HG03575 (cell line): ENCODE results near the gene MBD6.

Experiments
- ATAC-seq: cut with Tn5 transposase; IDR thresholded peaks from one replicate; pipeline ENCODE4 v1.9.1; 2021; ENCODE audit not compliant: unreplicated experiment, insufficient number of reproducible peaks, low FRiP score; ENCODE audit errors: extremely low read depth

MBD6 gene

DNA sequence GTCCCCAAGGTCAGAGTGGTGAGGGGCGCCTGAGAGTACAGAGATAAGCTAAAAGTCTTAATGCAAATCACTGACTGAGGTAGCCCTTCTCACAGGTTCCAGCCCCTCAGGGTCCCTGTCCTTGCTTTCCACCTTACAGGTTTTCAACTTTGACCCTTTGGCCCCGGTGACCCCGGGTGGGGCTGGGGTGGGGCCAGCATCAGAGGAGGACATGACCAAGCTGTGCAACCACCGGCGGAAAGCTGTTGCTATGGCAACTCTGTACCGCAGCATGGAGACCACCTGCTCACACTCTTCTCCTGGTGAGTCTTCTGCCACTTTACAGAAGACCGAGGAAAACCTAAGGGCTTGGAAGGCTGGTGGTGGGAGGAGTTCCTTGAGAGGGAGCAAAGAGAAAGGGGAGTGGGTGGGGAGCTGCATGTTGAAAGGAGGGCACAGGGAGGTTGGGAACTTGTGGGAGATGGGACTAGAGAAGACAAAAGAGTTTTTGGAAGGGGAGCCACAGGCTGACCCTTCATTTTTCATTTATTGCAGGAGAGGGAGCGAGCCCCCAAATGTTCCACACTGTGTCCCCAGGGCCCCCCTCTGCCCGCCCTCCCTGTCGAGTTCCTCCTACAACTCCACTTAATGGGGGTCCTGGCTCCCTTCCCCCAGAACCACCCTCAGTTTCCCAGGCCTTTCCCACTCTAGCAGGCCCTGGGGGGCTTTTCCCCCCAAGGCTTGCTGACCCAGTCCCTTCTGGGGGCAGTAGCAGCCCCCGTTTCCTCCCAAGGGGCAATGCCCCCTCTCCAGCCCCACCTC, 2.4 kb downstream of the MBD6 start:
- no peak for ATAC-seq

DNA sequence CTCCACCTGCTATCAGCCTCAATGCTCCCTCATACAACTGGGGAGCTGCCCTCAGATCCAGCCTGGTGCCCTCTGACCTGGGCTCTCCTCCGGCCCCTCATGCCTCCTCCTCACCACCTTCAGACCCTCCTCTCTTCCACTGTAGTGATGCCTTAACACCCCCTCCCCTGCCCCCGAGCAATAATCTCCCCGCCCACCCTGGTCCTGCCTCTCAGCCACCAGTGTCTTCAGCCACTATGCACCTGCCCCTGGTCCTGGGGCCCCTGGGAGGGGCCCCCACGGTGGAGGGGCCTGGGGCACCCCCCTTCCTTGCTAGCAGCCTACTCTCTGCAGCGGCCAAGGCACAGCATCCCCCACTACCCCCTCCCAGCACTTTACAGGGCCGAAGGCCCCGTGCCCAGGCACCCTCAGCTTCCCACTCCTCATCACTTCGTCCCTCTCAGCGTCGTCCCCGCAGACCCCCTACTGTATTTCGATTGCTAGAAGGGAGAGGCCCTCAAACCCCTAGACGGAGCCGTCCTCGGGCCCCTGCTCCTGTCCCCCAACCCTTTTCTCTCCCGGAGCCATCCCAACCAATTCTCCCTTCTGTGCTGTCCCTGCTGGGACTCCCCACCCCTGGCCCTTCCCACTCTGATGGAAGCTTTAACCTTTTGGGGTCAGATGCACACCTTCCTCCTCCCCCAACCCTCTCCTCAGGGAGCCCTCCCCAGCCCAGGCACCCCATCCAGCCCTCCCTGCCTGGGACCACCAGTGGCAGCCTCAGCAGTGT, 3.2 kb downstream of the MBD6 start:
- no peak for ATAC-seq

DNA sequence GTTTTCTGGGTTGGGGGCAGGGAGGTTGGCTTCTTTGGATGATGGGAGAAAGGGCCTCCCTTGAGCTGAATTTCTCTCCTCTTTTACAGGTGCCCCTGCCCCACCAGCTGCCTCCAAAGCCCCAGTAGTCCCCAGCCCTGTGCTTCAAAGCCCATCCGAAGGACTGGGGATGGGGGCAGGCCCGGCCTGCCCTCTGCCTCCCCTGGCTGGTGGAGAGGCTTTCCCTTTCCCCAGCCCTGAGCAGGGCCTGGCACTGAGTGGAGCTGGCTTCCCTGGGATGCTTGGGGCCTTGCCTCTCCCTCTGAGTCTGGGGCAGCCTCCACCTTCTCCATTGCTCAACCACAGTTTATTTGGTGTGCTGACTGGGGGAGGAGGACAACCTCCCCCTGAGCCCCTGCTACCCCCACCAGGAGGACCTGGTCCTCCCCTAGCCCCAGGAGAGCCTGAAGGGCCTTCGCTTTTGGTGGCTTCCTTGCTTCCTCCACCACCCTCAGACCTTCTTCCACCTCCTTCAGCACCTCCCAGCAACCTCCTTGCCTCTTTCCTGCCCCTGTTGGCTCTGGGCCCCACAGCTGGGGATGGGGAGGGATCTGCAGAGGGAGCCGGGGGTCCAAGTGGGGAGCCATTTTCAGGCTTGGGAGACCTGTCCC, 4.0 kb downstream of the MBD6 start:
- ATAC-seq = no peak

DNA sequence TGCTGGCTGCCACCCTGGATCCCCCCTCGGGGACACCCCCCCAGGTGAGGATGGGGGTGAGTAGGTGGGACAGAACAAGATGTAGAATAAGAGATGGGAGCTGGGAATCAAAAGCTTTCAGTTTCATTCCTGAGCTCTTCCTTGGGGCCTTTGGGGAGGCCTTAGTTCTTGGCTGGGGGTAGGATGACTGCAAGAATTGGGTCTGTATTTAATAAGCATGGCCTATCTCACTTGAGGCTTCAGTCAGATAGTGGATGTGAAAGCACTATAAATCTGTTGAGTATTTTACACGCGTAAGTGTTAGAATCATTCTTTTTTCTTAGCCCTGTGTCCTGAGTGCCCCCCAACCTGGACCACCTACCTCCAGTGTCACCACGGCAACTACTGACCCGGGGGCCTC, 4.6 kb downstream of the MBD6 start:
- no peak for ATAC-seq

DNA sequence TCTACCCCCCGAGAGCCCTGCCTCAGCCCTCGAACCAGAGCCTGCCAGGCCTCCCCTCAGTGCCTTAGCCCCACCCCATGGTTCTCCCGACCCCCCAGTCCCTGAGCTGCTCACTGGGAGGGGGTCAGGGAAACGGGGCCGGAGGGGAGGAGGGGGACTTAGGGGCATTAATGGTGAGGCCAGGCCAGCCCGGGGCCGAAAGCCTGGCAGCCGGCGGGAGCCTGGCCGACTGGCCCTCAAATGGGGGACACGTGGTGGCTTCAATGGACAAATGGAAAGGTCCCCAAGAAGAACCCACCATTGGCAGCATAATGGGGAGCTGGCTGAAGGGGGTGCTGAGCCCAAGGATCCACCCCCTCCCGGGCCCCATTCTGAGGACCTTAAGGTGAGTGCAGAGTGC, 5.6 kb downstream of the MBD6 start:
- no peak for ATAC-seq

DNA sequence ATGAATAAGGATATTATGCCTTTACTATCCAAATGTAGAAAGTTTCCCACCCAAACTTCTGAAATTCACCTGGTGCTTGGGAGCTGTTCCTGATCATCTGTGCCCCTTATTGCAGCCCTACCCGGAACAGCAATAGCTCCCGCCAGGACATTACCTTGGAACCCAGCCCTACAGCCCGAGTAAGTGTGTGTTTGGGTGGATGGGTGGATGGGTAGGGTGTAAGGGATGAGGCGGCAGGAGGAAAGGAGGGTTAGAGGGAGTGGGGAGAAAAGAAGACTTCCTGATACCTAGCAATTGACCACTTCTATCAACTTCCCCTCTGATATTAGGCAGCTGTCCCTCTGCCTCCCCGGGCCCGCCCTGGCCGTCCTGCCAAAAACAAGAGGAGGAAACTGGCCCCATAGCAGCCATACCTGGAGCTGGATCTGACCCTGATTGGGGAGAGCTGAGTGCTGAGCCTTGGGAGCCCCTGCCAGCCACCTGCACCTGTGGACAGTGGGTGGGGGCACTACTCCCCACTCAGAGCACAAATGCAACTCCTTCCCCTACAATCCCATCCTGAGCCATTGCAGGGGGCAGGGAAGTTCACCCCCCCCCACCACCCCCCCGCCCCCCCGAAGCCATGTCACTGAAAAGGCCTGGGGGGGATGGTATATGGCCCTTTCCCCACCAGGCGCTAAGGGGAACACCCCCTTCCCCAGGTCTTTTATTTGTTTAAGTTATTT, 6.4 kb downstream of the MBD6 start:
- ATAC-seq = no peak

DNA sequence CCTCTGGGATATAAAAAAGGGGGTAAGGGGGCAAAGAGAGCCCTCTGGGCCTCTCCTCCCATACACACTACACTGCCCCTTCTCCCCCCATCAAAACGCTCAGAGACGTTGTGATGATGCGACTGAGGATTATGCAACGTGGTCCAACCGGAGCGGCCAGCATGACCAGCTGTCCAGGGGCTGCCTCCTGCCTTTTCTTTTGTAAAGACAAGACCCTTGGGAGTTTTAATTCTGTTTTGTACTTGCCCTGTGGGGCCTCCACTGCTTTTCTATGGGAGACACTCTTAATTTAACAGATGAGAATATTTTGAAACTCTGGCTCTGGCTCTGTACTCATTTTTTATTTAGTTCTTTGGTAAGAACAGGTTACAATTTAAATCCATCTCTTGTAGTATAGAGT, 7.2 kb downstream of the MBD6 start:
- ATAC-seq = no peak

DNA sequence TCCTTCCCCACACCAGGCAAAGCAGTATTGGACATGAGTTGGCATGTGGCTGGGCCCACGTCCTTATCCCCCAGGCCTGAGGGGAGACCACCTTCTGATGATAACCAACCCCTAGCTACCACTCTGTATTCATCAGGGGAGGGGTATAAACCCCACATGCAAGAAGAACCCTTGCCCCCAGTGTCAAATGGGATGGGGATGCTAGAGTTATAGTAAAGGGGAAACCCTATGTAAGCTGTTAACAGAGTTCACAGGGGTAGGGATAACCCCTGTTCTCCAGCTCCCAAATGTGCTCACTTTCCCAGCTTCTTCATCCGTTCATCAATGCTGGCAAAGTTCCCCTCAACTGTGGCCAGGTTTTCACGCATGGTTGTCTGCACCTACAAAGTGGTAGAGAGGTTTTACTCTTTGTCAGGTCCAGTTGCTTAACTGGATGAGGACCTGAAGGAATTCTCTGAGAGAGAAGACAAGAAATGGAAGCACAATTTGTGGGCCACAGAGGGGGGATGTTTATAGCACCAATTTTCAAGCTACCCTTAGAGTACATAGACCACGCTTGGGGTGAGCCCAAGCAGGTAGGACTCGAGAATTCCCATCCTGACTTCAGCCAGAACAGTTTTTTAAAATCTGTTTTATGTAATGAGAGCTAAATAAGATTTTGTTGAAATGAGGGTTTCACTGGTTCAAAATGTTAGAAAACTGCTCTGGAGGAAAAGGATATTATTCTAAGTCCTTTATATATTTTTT, 7.9 kb downstream of the MBD6 start:
- ATAC-seq = no peak

DNA sequence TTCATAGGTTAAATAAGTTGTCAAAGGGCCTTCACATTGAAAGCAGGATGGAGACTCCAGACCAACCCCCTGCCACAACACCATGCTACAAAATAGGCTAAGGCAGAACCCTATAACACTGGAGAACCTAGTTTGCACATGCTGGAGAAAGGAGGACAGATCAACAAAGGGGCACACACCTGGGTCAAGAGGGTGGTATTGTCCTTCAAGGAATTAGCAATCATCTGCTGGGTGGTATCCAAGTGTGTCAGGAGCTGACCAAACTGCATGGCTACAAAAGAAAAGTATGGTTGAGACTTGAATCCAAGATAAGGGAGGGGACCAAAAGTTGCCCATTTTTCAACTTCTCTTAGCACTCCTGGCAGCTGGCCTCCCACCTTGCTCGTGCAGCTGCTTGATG, 9.2 kb downstream of the MBD6 start:
- no peak for ATAC-seq

DNA sequence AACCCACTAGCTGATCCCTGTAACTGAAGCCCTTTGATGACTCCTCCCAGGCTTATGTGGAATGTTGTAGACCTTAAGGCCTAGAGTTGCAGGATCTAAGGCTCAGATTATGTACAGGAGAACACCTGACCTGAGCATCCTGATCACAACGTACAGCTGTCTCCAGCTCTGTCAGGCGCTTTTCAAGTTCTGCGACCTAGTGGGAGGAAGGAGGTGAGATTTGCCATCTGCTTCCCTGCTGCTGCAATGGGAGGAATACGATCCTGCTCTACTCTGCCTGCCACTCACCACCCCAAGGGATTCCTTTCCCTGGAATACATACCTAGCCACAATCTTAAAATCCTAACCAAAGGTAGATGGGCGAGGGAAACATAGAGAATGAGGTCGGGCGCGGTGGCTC, 10.5 kb downstream of the MBD6 start:
- no peak for ATAC-seq

DNA sequence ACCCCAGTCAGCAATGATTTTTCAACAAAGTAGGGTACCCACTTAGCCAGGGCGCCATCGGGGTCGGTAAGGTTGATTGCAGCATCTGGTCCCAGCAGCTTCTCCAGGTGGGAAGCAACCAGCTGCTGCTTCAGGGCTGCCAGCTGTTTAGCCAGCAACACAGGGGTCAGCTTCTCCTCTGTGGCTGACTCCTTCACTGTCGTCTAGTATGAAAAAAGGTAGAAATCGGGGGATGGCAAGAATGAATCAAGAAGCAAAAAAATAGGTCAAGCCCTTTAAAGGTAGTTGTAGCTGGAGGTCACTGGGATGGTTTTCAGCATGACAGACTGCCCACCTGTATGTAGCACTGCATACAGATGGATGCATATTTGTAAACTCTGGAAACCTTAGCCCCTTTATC, 11.6 kb downstream of the MBD6 start:
- ATAC-seq = no peak

DNA sequence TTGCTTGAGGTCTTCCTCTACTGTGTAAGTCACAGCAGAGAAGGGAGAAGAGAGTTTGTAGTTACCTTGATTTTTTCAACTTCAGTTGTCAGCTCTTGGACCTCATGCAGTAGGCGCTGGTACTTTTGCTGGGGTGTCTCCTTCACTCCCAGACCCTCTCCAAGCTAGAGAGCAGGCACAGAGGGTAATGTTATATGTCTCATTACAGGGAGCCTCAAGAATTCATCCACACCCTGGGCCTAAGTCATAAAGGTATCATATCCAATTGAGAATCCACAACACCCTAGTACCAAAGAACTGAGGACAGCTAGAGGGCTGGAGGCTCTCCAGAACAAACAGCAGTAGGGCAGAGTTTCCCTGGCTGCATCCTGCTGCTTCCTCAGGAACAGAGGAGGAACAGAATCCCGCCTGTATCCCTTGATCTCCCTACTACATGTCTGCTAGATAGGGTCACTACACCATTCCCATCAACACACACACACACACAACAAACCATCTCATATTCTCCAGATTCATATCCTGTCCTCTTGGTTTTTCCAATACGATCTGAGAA, 12.4 kb downstream of the MBD6 start:
- ATAC-seq = no peak

DNA sequence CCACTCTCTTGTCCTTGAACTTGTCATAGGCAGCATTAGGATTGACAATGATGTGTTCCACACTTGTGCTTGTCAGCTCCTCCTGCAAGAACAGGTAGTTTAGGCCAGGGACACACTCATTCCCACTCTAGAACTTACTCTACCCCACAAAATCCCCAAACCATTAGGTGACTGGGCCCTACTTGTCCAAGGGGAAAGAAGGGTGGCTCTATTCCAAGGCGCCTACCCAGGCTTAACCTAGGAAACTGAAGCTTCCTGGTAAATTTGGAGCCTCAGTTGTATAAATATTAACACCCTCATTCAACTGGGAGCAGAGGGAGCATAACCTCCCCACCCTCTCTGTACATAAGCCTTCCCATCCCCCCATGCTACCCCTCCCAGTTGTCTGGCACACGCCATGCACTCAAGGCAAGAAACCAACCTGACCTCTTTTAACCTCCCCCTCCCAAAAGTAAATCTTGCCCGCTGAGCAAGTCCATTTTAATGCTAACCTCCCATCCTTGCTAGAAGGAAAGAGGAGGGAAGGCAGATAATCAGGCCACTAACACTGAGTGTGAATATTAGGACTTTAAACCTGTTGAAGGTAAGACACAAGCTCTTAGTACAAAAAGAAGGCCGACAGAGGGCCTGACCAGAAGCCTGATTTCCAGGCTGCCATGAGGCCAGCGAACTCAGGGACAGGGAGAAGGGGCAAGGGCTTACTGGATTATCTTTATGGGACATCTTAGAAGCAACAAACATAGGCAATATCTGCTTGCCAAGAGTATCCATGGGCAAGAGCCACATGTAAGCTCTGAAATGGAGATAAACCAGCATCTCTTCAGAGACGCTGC, 13.4 kb downstream of the MBD6 start:
- no peak for ATAC-seq

DNA sequence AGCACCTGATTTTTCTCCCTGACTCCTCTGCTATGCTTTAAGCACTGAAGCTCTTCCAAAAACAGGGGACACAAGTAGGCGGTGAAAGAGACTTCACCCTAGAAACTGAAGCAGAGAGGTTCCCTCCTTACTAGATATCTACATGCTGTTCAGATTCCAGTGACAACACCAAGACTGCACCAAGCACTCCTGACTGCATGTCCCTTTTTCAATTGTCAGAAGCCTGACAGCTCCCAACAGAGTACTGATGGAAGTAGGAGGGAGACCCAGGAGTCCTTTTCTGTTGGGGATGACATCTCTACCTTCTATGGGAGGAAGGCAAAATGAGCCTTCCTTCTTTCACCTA, 13.9 kb downstream of the MBD6 start:
- no peak for ATAC-seq

DNA sequence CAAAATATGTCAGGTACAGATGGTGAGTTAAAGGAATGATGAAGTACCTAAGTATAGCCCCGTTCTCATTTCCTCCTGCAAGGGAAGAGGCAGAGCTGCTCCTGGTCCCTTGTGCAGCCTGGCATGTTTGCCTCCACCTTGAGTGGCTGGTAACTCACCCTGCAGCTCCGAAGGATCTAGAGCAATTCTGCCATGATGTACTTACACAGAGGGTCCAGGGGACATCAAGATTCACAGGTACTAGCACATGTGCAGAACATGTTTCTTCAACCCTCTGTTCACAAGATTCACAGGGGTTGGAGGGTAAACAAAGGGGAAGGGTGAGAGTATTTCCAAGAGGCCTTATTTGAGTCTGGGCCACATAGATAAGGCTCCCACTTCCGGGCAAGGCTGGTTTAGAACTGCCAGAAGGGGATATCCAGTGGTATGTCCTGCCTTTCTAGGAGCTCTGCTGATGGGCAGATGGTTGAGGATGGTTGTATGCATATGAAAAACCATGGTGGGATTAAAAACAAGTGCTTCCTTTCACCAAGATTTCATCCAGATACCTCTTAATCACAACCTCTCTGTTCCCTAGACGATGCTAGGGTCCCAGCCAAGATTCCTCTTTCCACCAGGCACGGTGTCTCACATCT, 16.6 kb downstream of the MBD6 start:
- no peak for ATAC-seq

DNA sequence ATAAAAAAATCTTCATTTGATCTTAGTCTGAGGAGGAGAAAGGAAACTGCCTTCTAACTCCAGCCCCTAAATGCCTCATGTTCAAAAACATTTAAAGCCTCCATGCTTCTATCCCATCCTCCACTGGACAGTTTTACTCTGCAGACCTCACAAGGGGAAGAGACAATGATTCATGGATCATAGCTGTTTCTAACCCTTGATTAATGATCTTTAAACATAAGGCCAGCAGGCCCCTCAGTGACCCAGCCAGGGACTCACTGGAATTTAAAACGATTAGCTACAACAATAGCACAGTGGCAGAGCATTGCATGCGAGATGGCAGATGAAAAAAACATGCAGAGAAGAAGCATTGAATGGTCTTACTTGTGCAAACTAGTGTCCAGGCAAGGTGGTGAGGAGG, 18.4 kb downstream of the MBD6 start:
- no peak for ATAC-seq

DNA sequence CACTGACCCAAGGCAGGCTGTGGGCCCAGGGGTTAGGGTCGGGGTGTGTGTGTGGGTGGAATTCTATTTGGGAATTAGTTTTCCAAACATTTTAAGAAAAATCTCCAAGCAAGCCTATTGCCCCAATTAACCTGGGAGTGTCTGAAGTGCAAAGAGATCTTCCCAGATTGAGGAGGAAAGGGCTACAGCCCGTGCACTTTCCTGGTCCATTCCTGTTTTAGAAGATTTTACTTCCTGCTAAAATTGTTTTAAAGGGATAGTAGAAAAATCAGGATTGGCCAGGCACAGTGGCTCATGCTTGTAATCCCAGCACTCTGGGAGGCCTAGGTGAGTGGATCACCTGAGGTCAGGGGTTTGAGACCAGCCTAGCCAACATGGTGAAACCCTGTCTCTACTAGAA, 19.1 kb downstream of the MBD6 start:
- ATAC-seq = no peak
